ENCODE data around the gene IL4I1.

DNA sequence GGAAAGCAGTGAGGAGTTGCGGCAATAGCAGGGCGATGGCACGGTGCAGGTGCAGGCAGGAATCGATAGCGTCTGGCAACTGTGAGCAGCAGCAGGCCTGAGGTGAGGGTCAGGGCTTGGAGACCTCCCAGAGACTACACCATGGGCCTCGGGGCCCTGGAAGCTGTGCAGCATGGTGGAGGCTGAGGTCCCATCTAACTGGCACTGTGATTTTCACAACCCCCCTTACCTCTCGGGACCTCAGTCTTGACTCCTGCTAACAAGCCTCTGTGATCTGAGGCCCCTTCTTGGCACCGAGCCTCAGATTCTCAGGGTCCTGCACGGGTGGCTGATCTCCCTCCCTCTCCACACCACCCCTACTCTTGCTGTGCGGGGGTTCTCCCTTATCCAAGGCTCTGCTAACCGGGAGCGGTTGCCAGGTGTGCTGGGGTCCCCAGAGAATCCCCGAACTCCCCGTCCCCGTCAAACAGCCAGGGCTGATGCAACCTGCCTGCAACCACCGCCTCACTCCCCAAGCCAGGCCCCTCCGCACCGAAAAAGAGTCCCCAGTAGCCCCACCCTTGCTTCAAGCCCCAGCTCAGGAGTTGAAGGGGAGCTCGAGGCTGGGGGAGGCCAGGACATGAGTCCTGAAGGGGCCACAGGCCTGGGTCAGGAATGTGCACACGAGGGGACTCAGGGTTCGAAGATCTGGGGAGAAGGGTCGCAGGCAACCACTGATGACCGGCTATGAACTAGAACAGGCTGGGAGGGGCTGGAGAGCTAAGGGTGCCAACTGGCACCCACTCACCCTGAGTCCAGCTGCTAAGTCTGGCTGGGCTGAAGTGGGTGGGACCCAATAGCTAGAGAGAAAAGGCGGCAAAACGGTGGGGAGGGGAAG, 27.6 kb upstream of the IL4I1 start:
- no peak for TF ChIP-seq POLR2A (IDR thresholded peaks at IDR 0.05)
- TF ChIP-seq, protein P1, sequence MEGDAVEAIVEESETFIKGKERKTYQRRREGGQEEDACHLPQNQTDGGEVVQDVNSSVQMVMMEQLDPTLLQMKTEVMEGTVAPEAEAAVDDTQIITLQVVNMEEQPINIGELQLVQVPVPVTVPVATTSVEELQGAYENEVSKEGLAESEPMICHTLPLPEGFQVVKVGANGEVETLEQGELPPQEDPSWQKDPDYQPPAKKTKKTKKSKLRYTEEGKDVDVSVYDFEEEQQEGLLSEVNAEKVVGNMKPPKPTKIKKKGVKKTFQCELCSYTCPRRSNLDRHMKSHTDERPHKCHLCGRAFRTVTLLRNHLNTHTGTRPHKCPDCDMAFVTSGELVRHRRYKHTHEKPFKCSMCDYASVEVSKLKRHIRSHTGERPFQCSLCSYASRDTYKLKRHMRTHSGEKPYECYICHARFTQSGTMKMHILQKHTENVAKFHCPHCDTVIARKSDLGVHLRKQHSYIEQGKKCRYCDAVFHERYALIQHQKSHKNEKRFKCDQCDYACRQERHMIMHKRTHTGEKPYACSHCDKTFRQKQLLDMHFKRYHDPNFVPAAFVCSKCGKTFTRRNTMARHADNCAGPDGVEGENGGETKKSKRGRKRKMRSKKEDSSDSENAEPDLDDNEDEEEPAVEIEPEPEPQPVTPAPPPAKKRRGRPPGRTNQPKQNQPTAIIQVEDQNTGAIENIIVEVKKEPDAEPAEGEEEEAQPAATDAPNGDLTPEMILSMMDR (IDR thresholded peaks at IDR 0.05), result no peak

All from esophagus squamous epithelium (tissue), 4 donors.